T-cell (primary cell): ENCODE data around the gene TSC22D4. TPM values are rescaled to one million over a fixed set of nuclear protein-coding genes. Genes with fewer than 3 reads are reported as not detected.

Experiments used
- ATAC-seq, 4 experiments: fragments of 200-7000 bp in 3 of 4; fragments of 150-1000 bp in 1 of 4; cut with Tn5 transposase; replicated peaks in 1 of 4; 1 replicate in 3 of 4; 2 replicates in 1 of 4; pipeline ENCODE4 v1.10.0; 2021; ENCODE audit warnings: moderate library complexity in 3 of 4, mild to moderate bottlenecking in 2 of 4, moderate number of reproducible peaks in 1 of 4
- CTCF ChIA-PET, 2 donors: fragments of 300-600 bp; sonication (Branson Sonifier 250); formaldehyde crosslinking; loops; one replicate each; lab custom pipeline; 2022; ENCODE audit warnings: antibody characterized with exemption in 2 of 2; lab: Charles Lee
- POLR2A ChIA-PET, 2 donors: fragments of 300-600 bp; sonication (Branson Sonifier 250); formaldehyde crosslinking; loops; one replicate each; lab custom pipeline; 2022; ENCODE audit warnings: antibody characterized with exemption in 2 of 2; lab: Charles Lee
- DNase-seq, 35 experiments: peaks; one replicate each; pipeline versions ENCODE4 v3.0.0 to v3.0.0-alpha.2; 2013 to 2023
- H3K27ac ChIP-seq: one replicate; pipeline ENCODE4 v1.5.1; 2013; ENCODE audit warnings: low read length
- H3K27me3 ChIP-seq, 2 experiments: replicated peaks in 1 of 2; 1 replicate in 1 of 2; 2 replicates in 1 of 2; pipeline versions ENCODE4 v1.6.1 to v1.7.0; 2013; ENCODE audit warnings: low read length in 1 of 2, mixed read lengths in 1 of 2; ENCODE audit not compliant: control insufficient read depth in 2 of 2, insufficient read depth in 2 of 2; ENCODE audit errors: extremely low read depth in 1 of 2
- H3K36me3 ChIP-seq, 2 donors: 1 replicate in 1 of 2; 2 replicates in 1 of 2; pipeline versions ENCODE4 v1.6.1 to v1.7.0; 2013; ENCODE audit warnings: low read length in 1 of 2; ENCODE audit not compliant: control insufficient read depth in 2 of 2, insufficient read depth in 1 of 2; ENCODE audit errors: extremely low read depth in 1 of 2
- H3K4me1 ChIP-seq, 2 experiments: 1 replicate in 1 of 2; 2 replicates in 1 of 2; pipeline versions ENCODE4 v1.6.1 to v1.7.0; 2013; ENCODE audit warnings: low read length in 2 of 2, mixed read lengths in 1 of 2; ENCODE audit not compliant: insufficient read depth in 2 of 2, control insufficient read depth in 1 of 2; ENCODE audit errors: extremely low read depth in 1 of 2
- H3K4me3 ChIP-seq, 2 donors: 1 replicate in 1 of 2; 2 replicates in 1 of 2; pipeline versions ENCODE4 v1.5.1 to v1.7.0; 2013; ENCODE audit warnings: mild to moderate bottlenecking in 2 of 2, low read length in 1 of 2, moderate library complexity in 1 of 2; ENCODE audit not compliant: control insufficient read depth in 1 of 2; ENCODE audit errors: extremely low read depth in 1 of 2
- H3K9me3 ChIP-seq: 2 replicates; pipeline ENCODE4 v1.7.0; 2013
- H3K27ac Mint-ChIP-seq, 2 donors: one replicate each; pipeline ENCODE4 v1.8.0; 2020 to 2021; ENCODE audit warnings: mild to moderate bottlenecking in 2 of 2, mixed read lengths in 2 of 2
- H3K27me3 Mint-ChIP-seq, 2 donors: one replicate each; pipeline ENCODE4 v1.8.0; 2021 to 2022; ENCODE audit warnings: mixed read lengths in 2 of 2
- H3K36me3 Mint-ChIP-seq: one replicate; pipeline ENCODE4 v1.8.0; 2021; ENCODE audit warnings: mixed read lengths
- H3K4me1 Mint-ChIP-seq, 3 donors: one replicate each; pipeline ENCODE4 v1.8.0; 2020 to 2022; ENCODE audit warnings: mixed read lengths in 3 of 3, mild to moderate bottlenecking in 1 of 3
- H3K4me3 Mint-ChIP-seq, 3 donors: one replicate each; pipeline ENCODE4 v1.8.0; 2020 to 2022; ENCODE audit warnings: mild to moderate bottlenecking in 3 of 3, mixed read lengths in 3 of 3, moderate library complexity in 3 of 3
- H3K9me3 Mint-ChIP-seq, 3 donors: one replicate each; pipeline ENCODE4 v1.8.0; 2020 to 2022; ENCODE audit warnings: mixed read lengths in 3 of 3
- WGBS: methylation state at CpG from one replicate; pipeline ENCODE4 v1.1.5; 2013; ENCODE audit warnings: missing lambda C conversion rate; ENCODE audit not compliant: insufficient coverage; 5-methylcytosine and 5-hydroxymethylcytosine counted together
- total RNA-seq, 35 experiments: library from RNA in 6 of 35; stranded (reverse) in 6 of 35; fragments of 120-200 nt in 1 of 35; gene quantifications; one replicate each; pipeline versions ENCODE4 v1.2.1 to v1.2.4 and lab custom pipeline; 2013 to 2026

Gene TSC22D4
- total RNA-seq, 5 donors from 2014 or later (not counting 1 experiment from before 2014, with no cell fraction given): 85.2 to 160 (median 148) TPM

- Histone ChIP-seq H3K4me1 (peaks cover 9 to 31% of the 10 kb centered on the region in 2 experiments), H3K9me3 (no peaks in the 10 kb centered on the region), H3K27ac (no peak overlapping the region), H3K4me3 (no peak overlapping the region), H3K36me3 (no peaks in the 10 kb centered on the region), H3K27me3 (no peaks in the 10 kb centered on the region)
- CTCF ChIA-PET: interaction anchor here in 1 of 2 donors (0.5 to 0.7 kb wide), 2 partner anchors 9 to 316 kb away, joined by 3 read pairs; no protein-coding TSS in a partner anchor
- POLR2A ChIA-PET: interaction anchor here (0.6 to 0.7 kb wide), 2 partner anchors 15 to 21 kb away, joined by 3 to 5 read pairs; no protein-coding TSS in a partner anchor
- Mint-ChIP-seq H3K27me3 (no peaks in the 10 kb centered on the region), H3K36me3 (no peaks in the 10 kb centered on the region), H3K4me3 (no peak overlapping the region), H3K9me3 (no peaks in the 10 kb centered on the region), H3K4me1 (peaks cover 26 to 32% (median 28%) of the 10 kb centered on the region in 3 donors), H3K27ac (peak overlapping the region in 1 of 2 donors; percentile 22)
- DNase-seq (no peak), ATAC-seq (no peak)
- WGBS: no CpG with 5 or more reads among the region's 6 CpGs
These were observed 40.6 kb upstream of the TSC22D4 start for GRCh38 chr7:100519580-100519979.

- H3K27me3 Mint-ChIP-seq: no peaks in the 10 kb centered on the region
- no peaks in the 10 kb centered on the region for H3K9me3 Mint-ChIP-seq
- H3K36me3 Mint-ChIP-seq: no peaks in the 10 kb centered on the region
- peaks cover 9 to 36% of the 10 kb centered on the region in 2 experiments for H3K4me1 ChIP-seq
- H3K27ac ChIP-seq: no peak overlapping the region
- no peaks in the 10 kb centered on the region for H3K9me3 ChIP-seq
- DNase-seq: no peak
- peak overlapping the region; percentile 57 to 77 for H3K27ac Mint-ChIP-seq
- H3K4me3 ChIP-seq: no peak overlapping the region
- ChIA-PET CTCF (interaction anchor here in 1 of 2 donors (1.5 kb wide), 1 partner anchor 46 kb away, joined by 3 read pairs; no protein-coding TSS in a partner anchor), POLR2A (interaction anchor here in 1 of 2 donors (0.5 kb wide), 2 partner anchors 48 kb away, joined by 4 to 5 read pairs; no protein-coding TSS in a partner anchor)
- ATAC-seq: no peak
- H3K4me3 Mint-ChIP-seq: no peak overlapping the region
- H3K27me3 ChIP-seq: no peaks in the 10 kb centered on the region
- 100% methylated on average over 1 of the region's 2 CpGs for WGBS
- H3K36me3 ChIP-seq: no peaks in the 10 kb centered on the region
- peaks cover 34 to 42% (median 34%) of the 10 kb centered on the region in 3 donors for H3K4me1 Mint-ChIP-seq
These were observed 38.3 kb upstream of the TSC22D4 start for GRCh38 chr7:100517305-100517704.

GRCh38 chr7:100516135-100516812 is 37.3 kb upstream of the TSC22D4 start:
- peaks cover 9 to 36% of the 10 kb centered on the region in 2 experiments for H3K4me1 ChIP-seq
- H3K9me3 Mint-ChIP-seq: no peaks in the 10 kb centered on the region
- POLR2A ChIA-PET: interaction anchor here in 1 of 2 donors (0.6 kb wide), 2 partner anchors 72 to 728 kb away, joined by 3 read pairs; no protein-coding TSS in a partner anchor
- H3K27ac Mint-ChIP-seq: peak overlapping the region; percentile 75 to 90
- H3K4me1 Mint-ChIP-seq: peaks cover 34 to 42% (median 34%) of the 10 kb centered on the region in 3 donors
- H3K27ac ChIP-seq: peak overlapping the region; percentile 64
- no peaks in the 10 kb centered on the region for H3K36me3 Mint-ChIP-seq
- H3K4me3 ChIP-seq: peak overlapping the region in 1 of 2 donors; percentile 19
- CTCF ChIA-PET: interaction anchor here (0.6 to 1.5 kb wide), 14 partner anchors 9 to 1123 kb away, joined by 3 to 5 read pairs (median 3); partner anchors contain the start of genes FBXO24 (in 1 of the 2), LRCH4 (in 1 of the 2) and POP7 (in 1 of the 2)
- WGBS: 0% methylated on average over 2 of the region's 4 CpGs
- ATAC-seq (peak; percentile 90 to 97 (median 95)), DNase-seq (peak; percentile 23 to 76 (median 55))
- H3K27me3 Mint-ChIP-seq: no peaks in the 10 kb centered on the region
- H3K36me3 ChIP-seq: no peaks in the 10 kb centered on the region
- peak overlapping the region; percentile 7 to 74 (median 54) for H3K4me3 Mint-ChIP-seq
- H3K9me3 ChIP-seq: no peaks in the 10 kb centered on the region
- H3K27me3 ChIP-seq: no peaks in the 10 kb centered on the region

GRCh38 chr7:100515072-100515532 is 36.1 kb upstream of the TSC22D4 start:
- no peak overlapping the region for H3K27ac ChIP-seq
- no peaks in the 10 kb centered on the region for H3K27me3 Mint-ChIP-seq
- WGBS: 14% methylated on average over 1 of the region's 2 CpGs
- H3K36me3 ChIP-seq: no peaks in the 10 kb centered on the region
- no peaks in the 10 kb centered on the region for H3K9me3 ChIP-seq
- POLR2A ChIA-PET: no interaction called here
- peak overlapping the region in 1 of 3 donors; percentile 74 for H3K4me3 Mint-ChIP-seq
- CTCF ChIA-PET: interaction anchor here in 1 of 2 donors (0.6 kb wide), 1 partner anchor 29 kb away, joined by 3 read pairs; no protein-coding TSS in a partner anchor
- peaks cover 9 to 36% of the 10 kb centered on the region in 2 experiments for H3K4me1 ChIP-seq
- peak overlapping the region; percentile 75 to 90 for H3K27ac Mint-ChIP-seq
- peaks cover 35 to 42% (median 37%) of the 10 kb centered on the region in 3 donors for H3K4me1 Mint-ChIP-seq
- no peak for ATAC-seq
- H3K4me3 ChIP-seq: no peak overlapping the region
- no peaks in the 10 kb centered on the region for H3K27me3 ChIP-seq
- no peak for DNase-seq
- no peaks in the 10 kb centered on the region for H3K9me3 Mint-ChIP-seq
- H3K36me3 Mint-ChIP-seq: no peaks in the 10 kb centered on the region

- peaks cover 0 to 3% of the 10 kb centered on the region in 2 experiments for H3K27me3 ChIP-seq
- H3K36me3 ChIP-seq: no peaks in the 10 kb centered on the region
- POLR2A ChIA-PET: no interaction called here
- no peak overlapping the region for H3K27ac ChIP-seq
- no peak for ATAC-seq
- H3K9me3 ChIP-seq: no peaks in the 10 kb centered on the region
- Mint-ChIP-seq H3K4me1 (peaks cover 35 to 39% (median 37%) of the 10 kb centered on the region in 3 donors), H3K4me3 (peak overlapping the region in 1 of 3 donors; percentile 34), H3K9me3 (no peaks in the 10 kb centered on the region), H3K27ac (peak overlapping the region in 1 of 2 donors; percentile 36), H3K36me3 (no peaks in the 10 kb centered on the region), H3K27me3 (no peaks in the 10 kb centered on the region)
- CTCF ChIA-PET: interaction anchor here in 1 of 2 donors (0.7 kb wide), 1 partner anchor 186 kb away, joined by 5 read pairs; no protein-coding TSS in a partner anchor
- no peak for DNase-seq
- H3K4me3 ChIP-seq: no peak overlapping the region
- 98% methylated on average over 8 of the region's 9 CpGs for WGBS
- H3K4me1 ChIP-seq: peaks cover 9 to 36% of the 10 kb centered on the region in 2 experiments
These were observed 34.3 kb upstream of the TSC22D4 start for GRCh38 chr7:100513212-100513810.
